WTC11 (cell line): ENCODE data around the gene P4HTM. TPM values are rescaled to one million over a fixed set of nuclear protein-coding genes. Genes with fewer than 3 reads are reported as not detected.

Experiments
- ATAC-seq: fragments of 200-7000 bp; cut with Tn5 transposase; 2 replicates; pipeline ENCODE4 v1.10.0; 2021; ENCODE audit warnings: mild to moderate bottlenecking, moderate library complexity
- CTCF ChIA-PET: fragments of 300-600 bp; sonication (Branson Sonifier 250); formaldehyde crosslinking; loops from one replicate; lab custom pipeline; 2021; ENCODE audit warnings: antibody characterized with exemption; lab: Charles Lee
- POLR2A ChIA-PET: fragments of 350-600 bp; sonication (Branson Sonifier 250); formaldehyde crosslinking; loops from one replicate; lab custom pipeline; 2021; ENCODE audit warnings: antibody characterized with exemption; lab: Charles Lee
- DNase-seq: peaks from one replicate; pipeline ENCODE4 v3.0.0; 2021; ENCODE audit warnings: low spot score
- H3K27ac Mint-ChIP-seq: 2 replicates; pipeline ENCODE4 v1.8.0; 2021; ENCODE audit warnings: mixed read lengths
- H3K27me3 Mint-ChIP-seq: 2 replicates; pipeline ENCODE4 v1.8.0; 2021; ENCODE audit warnings: low read depth, mild to moderate bottlenecking, moderate library complexity, mixed read lengths
- H3K36me3 Mint-ChIP-seq: 2 replicates; pipeline ENCODE4 v1.8.0; 2021; ENCODE audit warnings: mixed read lengths
- H3K4me1 Mint-ChIP-seq: 2 replicates; pipeline ENCODE4 v1.8.0; 2022; ENCODE audit warnings: mixed read lengths
- H3K4me3 Mint-ChIP-seq: 2 replicates; pipeline ENCODE4 v1.8.0; 2021; ENCODE audit warnings: mild to moderate bottlenecking, moderate library complexity, mixed read lengths
- H3K9me3 Mint-ChIP-seq: 2 replicates; pipeline ENCODE4 v1.8.0; 2021; ENCODE audit warnings: mixed read lengths
- CREM ChIP-seq: sonication (generic); formaldehyde crosslinking; IDR thresholded peaks from 2 replicates; pipeline ENCODE4 v1.8.1; 2022; ENCODE audit warnings: mild to moderate bottlenecking, missing genetic modification reagents, moderate library complexity
- ETV6 ChIP-seq: sonication (generic); formaldehyde crosslinking; IDR thresholded peaks from 2 replicates; pipeline ENCODE4 v1.8.1; 2022; ENCODE audit warnings: mild to moderate bottlenecking, missing genetic modification reagents
- FOXJ3 ChIP-seq: sonication (generic); formaldehyde crosslinking; IDR thresholded peaks from 2 replicates; pipeline ENCODE4 v1.9.0; 2021; ENCODE audit warnings: missing genetic modification reagents, mild to moderate bottlenecking, borderline replicate concordance
- FOXK1 ChIP-seq: sonication (generic); formaldehyde crosslinking; IDR thresholded peaks from 2 replicates; pipeline ENCODE4 v1.8.0; 2022; ENCODE audit warnings: mild to moderate bottlenecking, moderate library complexity, missing genetic modification reagents
- JUN ChIP-seq: sonication (generic); formaldehyde crosslinking; IDR thresholded peaks from 2 replicates; pipeline ENCODE4 v1.8.0; 2023; ENCODE audit warnings: mild to moderate bottlenecking, missing genetic modification reagents
- MXD4 ChIP-seq: fragments of 250-450 bp; sonication (Bioruptor Pico); IDR thresholded peaks from 2 replicates; pipeline ENCODE4 v1.8.0; 2021; ENCODE audit warnings: mild to moderate bottlenecking, moderate library complexity, borderline replicate concordance
- NFE2L1 ChIP-seq: sonication (generic); formaldehyde crosslinking; IDR thresholded peaks from 2 replicates; pipeline ENCODE4 v1.8.1; 2023; ENCODE audit warnings: missing genetic modification reagents
- NR3C1 ChIP-seq: sonication (generic); formaldehyde crosslinking; conservative IDR thresholded peaks from 2 replicates; pipeline ENCODE4 v1.8.1; 2023; ENCODE audit warnings: low read depth, mild to moderate bottlenecking, missing genetic modification reagents
- SOX15 ChIP-seq: fragments of 250-450 bp; sonication (Bioruptor Pico); IDR thresholded peaks from 2 replicates; pipeline ENCODE4 v1.9.0; 2021; ENCODE audit warnings: mild to moderate bottlenecking
- TP53 ChIP-seq: sonication (generic); formaldehyde crosslinking; IDR thresholded peaks from 2 replicates; pipeline ENCODE4 v1.8.1; 2023; ENCODE audit warnings: mild to moderate bottlenecking, missing genetic modification reagents
- ZNF263 ChIP-seq: sonication (generic); formaldehyde crosslinking; IDR thresholded peaks from 2 replicates; pipeline ENCODE4 v1.8.1; 2022; ENCODE audit warnings: low read depth, mild to moderate bottlenecking, moderate library complexity, missing genetic modification reagents
- ZNF396 ChIP-seq: fragments of 250-450 bp; sonication (Bioruptor Pico); IDR thresholded peaks from 2 replicates; pipeline ENCODE4 v1.8.0; 2021; ENCODE audit warnings: mild to moderate bottlenecking, moderate library complexity, borderline replicate concordance
- ZNF423 ChIP-seq: fragments of 250-450 bp; sonication (Bioruptor Pico); IDR thresholded peaks from 2 replicates; pipeline ENCODE4 v2.1.2; 2022; ENCODE audit warnings: mild to moderate bottlenecking, moderate library complexity
- total RNA-seq: library from RNA; stranded (reverse); gene quantifications from 3 replicates; pipeline ENCODE4 v1.2.3, GENCODE V29; 2021
- TF ChIP-seq, protein P1 (sequence below): sonication (generic); formaldehyde crosslinking; IDR thresholded peaks from 2 replicates; pipeline ENCODE4 v1.8.1; 2022; ENCODE audit warnings: mild to moderate bottlenecking, missing genetic modification reagents, moderate library complexity, borderline replicate concordance
- TF ChIP-seq, protein P2 (sequence below): sonication (generic); formaldehyde crosslinking; IDR thresholded peaks from 2 replicates; pipeline ENCODE4 v1.8.1; 2023; ENCODE audit warnings: mild to moderate bottlenecking, missing genetic modification reagents
- TF ChIP-seq, protein P3 (sequence below): fragments of 250-450 bp; sonication (Bioruptor Pico); IDR thresholded peaks from 2 replicates; pipeline ENCODE4 v1.8.0; 2021; ENCODE audit warnings: mild to moderate bottlenecking
- TF ChIP-seq, protein P4 (sequence below): fragments of 250-450 bp; sonication (Bioruptor Pico); IDR thresholded peaks from 2 replicates; pipeline ENCODE4 v1.9.0; 2021; ENCODE audit warnings: mild to moderate bottlenecking
- TF ChIP-seq, protein P5 (sequence below): fragments of 250-450 bp; sonication (Bioruptor Pico); IDR thresholded peaks from 2 replicates; pipeline ENCODE4 v1.9.0; 2021; ENCODE audit warnings: mild to moderate bottlenecking, borderline replicate concordance

P4HTM gene
- total RNA-seq, 1 experiment from 2014 or later = 21.9 TPM

DNA sequence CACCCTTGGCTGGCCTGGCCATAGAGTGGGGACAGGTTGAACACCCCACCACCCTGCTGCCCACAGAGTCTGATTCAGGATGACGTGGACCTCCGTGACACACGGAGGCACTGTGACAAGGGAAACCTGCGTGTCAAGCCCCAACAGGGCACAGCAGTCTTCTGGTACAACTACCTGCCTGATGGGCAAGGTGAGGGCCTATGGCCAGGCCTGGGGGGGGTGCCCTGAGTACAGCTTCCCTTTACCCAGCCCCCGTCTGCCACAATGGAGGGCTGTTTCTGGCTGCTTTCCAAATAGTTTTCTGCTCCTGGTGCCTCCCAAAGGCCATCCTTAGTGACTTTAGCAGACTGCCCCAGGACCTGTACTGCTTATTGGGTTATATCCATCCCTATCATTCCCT lies 16.0 kb downstream of the P4HTM start:
- ChIA-PET POLR2A (interaction anchor here (1.4 to 4.6 kb wide), 6 partner anchors 12 to 343 kb away, joined by 5 to 81 read pairs (median 30); partner anchors contain the start of genes CELSR3, DALRD3, IMPDH2 and NDUFAF3), CTCF (interaction anchor here (1.4 to 9.3 kb wide), 4 partner anchors 12 to 570 kb away, joined by 4 to 124 read pairs (median 64); partner anchors contain the start of genes DALRD3, NDUFAF3 and P4HTM)
- Mint-ChIP-seq H3K27ac (no peak overlapping the region), H3K27me3 (no peaks in the 10 kb centered on the region), H3K4me3 (peak overlapping the region; percentile 99), H3K9me3 (no peaks in the 10 kb centered on the region), H3K4me1 (peaks cover 15% of the 10 kb centered on the region), H3K36me3 (peaks cover 11% of the 10 kb centered on the region; the same call in 1 of the 2 replicates)
- DNase-seq (no peak), ATAC-seq (no peak)
- TF ChIP-seq FOXK1 (CRISPR knock-in tag) = no peak
- TF ChIP-seq MXD4 (CRISPR knock-in tag) = no peak
- TF ChIP-seq, protein P1, sequence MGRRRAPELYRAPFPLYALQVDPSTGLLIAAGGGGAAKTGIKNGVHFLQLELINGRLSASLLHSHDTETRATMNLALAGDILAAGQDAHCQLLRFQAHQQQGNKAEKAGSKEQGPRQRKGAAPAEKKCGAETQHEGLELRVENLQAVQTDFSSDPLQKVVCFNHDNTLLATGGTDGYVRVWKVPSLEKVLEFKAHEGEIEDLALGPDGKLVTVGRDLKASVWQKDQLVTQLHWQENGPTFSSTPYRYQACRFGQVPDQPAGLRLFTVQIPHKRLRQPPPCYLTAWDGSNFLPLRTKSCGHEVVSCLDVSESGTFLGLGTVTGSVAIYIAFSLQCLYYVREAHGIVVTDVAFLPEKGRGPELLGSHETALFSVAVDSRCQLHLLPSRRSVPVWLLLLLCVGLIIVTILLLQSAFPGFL = no peak
- TF ChIP-seq, protein P2, sequence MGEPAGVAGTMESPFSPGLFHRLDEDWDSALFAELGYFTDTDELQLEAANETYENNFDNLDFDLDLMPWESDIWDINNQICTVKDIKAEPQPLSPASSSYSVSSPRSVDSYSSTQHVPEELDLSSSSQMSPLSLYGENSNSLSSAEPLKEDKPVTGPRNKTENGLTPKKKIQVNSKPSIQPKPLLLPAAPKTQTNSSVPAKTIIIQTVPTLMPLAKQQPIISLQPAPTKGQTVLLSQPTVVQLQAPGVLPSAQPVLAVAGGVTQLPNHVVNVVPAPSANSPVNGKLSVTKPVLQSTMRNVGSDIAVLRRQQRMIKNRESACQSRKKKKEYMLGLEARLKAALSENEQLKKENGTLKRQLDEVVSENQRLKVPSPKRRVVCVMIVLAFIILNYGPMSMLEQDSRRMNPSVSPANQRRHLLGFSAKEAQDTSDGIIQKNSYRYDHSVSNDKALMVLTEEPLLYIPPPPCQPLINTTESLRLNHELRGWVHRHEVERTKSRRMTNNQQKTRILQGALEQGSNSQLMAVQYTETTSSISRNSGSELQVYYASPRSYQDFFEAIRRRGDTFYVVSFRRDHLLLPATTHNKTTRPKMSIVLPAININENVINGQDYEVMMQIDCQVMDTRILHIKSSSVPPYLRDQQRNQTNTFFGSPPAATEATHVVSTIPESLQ (CRISPR knock-in tag) = no peak
- TF ChIP-seq, protein P3, sequence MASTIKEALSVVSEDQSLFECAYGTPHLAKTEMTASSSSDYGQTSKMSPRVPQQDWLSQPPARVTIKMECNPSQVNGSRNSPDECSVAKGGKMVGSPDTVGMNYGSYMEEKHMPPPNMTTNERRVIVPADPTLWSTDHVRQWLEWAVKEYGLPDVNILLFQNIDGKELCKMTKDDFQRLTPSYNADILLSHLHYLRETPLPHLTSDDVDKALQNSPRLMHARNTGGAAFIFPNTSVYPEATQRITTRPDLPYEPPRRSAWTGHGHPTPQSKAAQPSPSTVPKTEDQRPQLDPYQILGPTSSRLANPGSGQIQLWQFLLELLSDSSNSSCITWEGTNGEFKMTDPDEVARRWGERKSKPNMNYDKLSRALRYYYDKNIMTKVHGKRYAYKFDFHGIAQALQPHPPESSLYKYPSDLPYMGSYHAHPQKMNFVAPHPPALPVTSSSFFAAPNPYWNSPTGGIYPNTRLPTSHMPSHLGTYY (CRISPR knock-in tag) = no peak
- TF ChIP-seq, protein P4, sequence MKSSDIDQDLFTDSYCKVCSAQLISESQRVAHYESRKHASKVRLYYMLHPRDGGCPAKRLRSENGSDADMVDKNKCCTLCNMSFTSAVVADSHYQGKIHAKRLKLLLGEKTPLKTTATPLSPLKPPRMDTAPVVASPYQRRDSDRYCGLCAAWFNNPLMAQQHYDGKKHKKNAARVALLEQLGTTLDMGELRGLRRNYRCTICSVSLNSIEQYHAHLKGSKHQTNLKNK = no peak
- TF ChIP-seq JUN (CRISPR knock-in tag) = no peak
- TF ChIP-seq ZNF396 (CRISPR knock-in tag) = no peak
- TF ChIP-seq FOXJ3 (CRISPR knock-in tag) = no peak
- TF ChIP-seq NFE2L1 (CRISPR knock-in tag) = no peak
- TF ChIP-seq SOX15 (CRISPR knock-in tag) = no peak
- TF ChIP-seq, protein P5, sequence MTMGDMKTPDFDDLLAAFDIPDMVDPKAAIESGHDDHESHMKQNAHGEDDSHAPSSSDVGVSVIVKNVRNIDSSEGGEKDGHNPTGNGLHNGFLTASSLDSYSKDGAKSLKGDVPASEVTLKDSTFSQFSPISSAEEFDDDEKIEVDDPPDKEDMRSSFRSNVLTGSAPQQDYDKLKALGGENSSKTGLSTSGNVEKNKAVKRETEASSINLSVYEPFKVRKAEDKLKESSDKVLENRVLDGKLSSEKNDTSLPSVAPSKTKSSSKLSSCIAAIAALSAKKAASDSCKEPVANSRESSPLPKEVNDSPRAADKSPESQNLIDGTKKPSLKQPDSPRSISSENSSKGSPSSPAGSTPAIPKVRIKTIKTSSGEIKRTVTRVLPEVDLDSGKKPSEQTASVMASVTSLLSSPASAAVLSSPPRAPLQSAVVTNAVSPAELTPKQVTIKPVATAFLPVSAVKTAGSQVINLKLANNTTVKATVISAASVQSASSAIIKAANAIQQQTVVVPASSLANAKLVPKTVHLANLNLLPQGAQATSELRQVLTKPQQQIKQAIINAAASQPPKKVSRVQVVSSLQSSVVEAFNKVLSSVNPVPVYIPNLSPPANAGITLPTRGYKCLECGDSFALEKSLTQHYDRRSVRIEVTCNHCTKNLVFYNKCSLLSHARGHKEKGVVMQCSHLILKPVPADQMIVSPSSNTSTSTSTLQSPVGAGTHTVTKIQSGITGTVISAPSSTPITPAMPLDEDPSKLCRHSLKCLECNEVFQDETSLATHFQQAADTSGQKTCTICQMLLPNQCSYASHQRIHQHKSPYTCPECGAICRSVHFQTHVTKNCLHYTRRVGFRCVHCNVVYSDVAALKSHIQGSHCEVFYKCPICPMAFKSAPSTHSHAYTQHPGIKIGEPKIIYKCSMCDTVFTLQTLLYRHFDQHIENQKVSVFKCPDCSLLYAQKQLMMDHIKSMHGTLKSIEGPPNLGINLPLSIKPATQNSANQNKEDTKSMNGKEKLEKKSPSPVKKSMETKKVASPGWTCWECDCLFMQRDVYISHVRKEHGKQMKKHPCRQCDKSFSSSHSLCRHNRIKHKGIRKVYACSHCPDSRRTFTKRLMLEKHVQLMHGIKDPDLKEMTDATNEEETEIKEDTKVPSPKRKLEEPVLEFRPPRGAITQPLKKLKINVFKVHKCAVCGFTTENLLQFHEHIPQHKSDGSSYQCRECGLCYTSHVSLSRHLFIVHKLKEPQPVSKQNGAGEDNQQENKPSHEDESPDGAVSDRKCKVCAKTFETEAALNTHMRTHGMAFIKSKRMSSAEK (CRISPR knock-in tag) = no peak
- TF ChIP-seq TP53 = no peak
- no peak for TF ChIP-seq NR3C1 (CRISPR knock-in tag)
- no peak for TF ChIP-seq ZNF423 (CRISPR knock-in tag)
- TF ChIP-seq CREM (CRISPR knock-in tag) = no peak
- TF ChIP-seq ETV6 (CRISPR knock-in tag) = no peak
- no peak for TF ChIP-seq ZNF263
